ENCODE data around the gene ITGB7. TPM values are rescaled to one million over a fixed set of nuclear protein-coding genes. Genes with fewer than 3 reads are reported as not detected.

ITGB7 gene
- total RNA-seq, 2 donors from 2014 or later: 88.0 to 111 TPM

- peak overlapping the region; percentile 94 for H3K27ac Mint-ChIP-seq
- H3K4me3 Mint-ChIP-seq: peak overlapping the region; percentile 94 to 99
- peaks cover 77% of the 10 kb centered on the region for H3K4me1 Mint-ChIP-seq (ENCODE audit: low read depth)
- no peak for ATAC-seq (replicated peaks in 1 of 2)
- DNase-seq: no peak
- H3K27me3 Mint-ChIP-seq (ENCODE audit: low read depth): no peaks in the 10 kb centered on the region
- H3K36me3 Mint-ChIP-seq (ENCODE audit: insufficient read depth in 2 of 2): peaks cover 6 to 12% of the 10 kb centered on the region in 2 donors
- H3K9me3 Mint-ChIP-seq: no peaks in the 10 kb centered on the region
Measured at GRCh38 chr12:53218551-53219291, 11.7 kb upstream of the ITGB7 start.

DNA sequence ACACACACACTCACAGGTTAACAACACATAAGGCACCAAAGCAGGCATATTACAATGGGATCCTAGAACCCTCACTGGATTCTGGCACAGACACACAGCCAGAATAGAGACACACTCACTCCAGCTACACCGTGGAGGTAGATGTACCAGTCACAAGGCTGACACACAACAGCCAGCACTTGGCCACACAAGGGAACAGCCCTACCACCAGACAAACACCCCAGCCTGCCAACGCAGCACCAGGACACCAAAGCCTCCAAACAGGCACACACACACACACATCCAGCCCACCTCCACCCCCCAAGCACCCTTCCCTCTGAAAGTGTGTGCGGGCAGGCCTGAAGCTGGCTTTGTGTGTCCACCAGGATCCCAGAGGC, 10.9 kb upstream of the ITGB7 start:
- Mint-ChIP-seq H3K36me3 (ENCODE audit: insufficient read depth in 2 of 2) (peaks cover 6 to 14% of the 10 kb centered on the region in 2 donors), H3K4me1 (ENCODE audit: low read depth) (peaks cover 77% of the 10 kb centered on the region)
- no peak for ATAC-seq (replicated peaks in 1 of 2)

DNA sequence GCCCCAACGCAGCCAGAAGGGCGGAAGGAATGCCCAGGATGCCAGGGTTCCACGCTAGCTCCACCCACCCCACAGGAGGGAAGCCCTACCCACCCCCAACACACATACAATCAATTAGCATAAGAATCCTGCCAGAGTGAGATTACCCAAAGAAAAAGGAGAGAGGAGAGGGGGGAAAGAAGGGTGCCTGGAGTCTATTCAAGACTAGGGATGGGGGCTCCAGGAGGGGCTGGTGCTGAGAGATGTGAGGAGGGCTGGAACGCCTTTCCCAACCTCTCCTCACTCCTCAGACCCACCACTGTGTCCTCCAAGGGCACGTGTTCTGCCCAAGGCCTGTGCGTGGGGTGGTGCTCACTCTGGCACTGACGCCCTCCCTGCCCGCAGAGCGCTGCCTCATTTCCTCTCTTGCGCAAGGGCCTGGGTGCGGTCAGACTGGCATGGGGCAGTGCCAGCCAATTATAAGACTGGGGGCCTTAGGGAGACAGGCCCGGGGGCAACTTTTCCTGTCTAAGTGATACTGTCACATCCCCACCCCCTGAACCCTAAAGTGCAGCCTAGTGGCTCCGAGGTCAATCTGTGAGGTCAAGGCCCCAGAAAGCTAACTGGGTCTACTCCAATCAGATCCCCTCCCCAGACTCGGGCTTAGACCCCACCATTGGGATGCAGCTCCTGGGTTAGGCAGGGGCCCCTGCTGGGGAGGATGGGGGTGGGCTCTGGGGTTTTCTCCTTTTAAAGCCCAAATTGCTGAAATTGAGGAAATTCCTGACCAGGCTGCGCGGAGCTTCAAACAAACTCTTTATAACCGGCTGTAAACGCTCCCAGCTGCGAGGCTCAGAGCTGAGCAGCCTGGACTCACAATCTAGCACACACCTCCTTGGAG, 10.2 kb upstream of the ITGB7 start:
- Mint-ChIP-seq H3K27ac (peak overlapping the region; percentile 94), H3K4me3 (peak overlapping the region; percentile 91 to 94), H3K9me3 (no peaks in the 10 kb centered on the region), H3K4me1 (ENCODE audit: low read depth) (peaks cover 76% of the 10 kb centered on the region), H3K27me3 (ENCODE audit: low read depth) (no peaks in the 10 kb centered on the region), H3K36me3 (ENCODE audit: insufficient read depth in 2 of 2) (peaks cover 6 to 14% of the 10 kb centered on the region in 2 donors)
- peak; percentile 70 to 75 for DNase-seq
- ATAC-seq (replicated peaks in 1 of 2): peak in 1 of 2 donors; percentile 8

More for the DNA sequence above, 10.9 kb upstream of the ITGB7 start:
- no peaks in the 10 kb centered on the region for H3K27me3 Mint-ChIP-seq (ENCODE audit: low read depth)
- H3K27ac Mint-ChIP-seq: peak overlapping the region; percentile 94
- peak in 1 of 2 donors; percentile 35 for DNase-seq
- no peaks in the 10 kb centered on the region for H3K9me3 Mint-ChIP-seq
- H3K4me3 Mint-ChIP-seq: peak overlapping the region; percentile 91 to 94

- Mint-ChIP-seq H3K4me1 (ENCODE audit: low read depth) (peaks cover 76% of the 10 kb centered on the region), H3K27me3 (ENCODE audit: low read depth) (no peaks in the 10 kb centered on the region), H3K27ac (no peak overlapping the region), H3K36me3 (ENCODE audit: insufficient read depth in 2 of 2) (peaks cover 9 to 14% of the 10 kb centered on the region in 2 donors), H3K4me3 (no peak overlapping the region), H3K9me3 (no peaks in the 10 kb centered on the region)
- ATAC-seq (replicated peaks in 1 of 2): no peak
- no peak for DNase-seq
Measured at GRCh38 chr12:53215497-53215896, 8.4 kb upstream of the ITGB7 start.

GRCh38 chr12:53214687-53215455, 7.8 kb upstream of the ITGB7 start:
- H3K4me3 Mint-ChIP-seq: no peak overlapping the region
- H3K4me1 Mint-ChIP-seq (ENCODE audit: low read depth): peaks cover 76% of the 10 kb centered on the region
- H3K27me3 Mint-ChIP-seq (ENCODE audit: low read depth): no peaks in the 10 kb centered on the region
- H3K36me3 Mint-ChIP-seq (ENCODE audit: insufficient read depth in 2 of 2): peaks cover 9 to 14% of the 10 kb centered on the region in 2 donors
- no peak overlapping the region for H3K27ac Mint-ChIP-seq
- no peak for DNase-seq
- H3K9me3 Mint-ChIP-seq: no peaks in the 10 kb centered on the region
- ATAC-seq (replicated peaks in 1 of 2): no peak

DNA sequence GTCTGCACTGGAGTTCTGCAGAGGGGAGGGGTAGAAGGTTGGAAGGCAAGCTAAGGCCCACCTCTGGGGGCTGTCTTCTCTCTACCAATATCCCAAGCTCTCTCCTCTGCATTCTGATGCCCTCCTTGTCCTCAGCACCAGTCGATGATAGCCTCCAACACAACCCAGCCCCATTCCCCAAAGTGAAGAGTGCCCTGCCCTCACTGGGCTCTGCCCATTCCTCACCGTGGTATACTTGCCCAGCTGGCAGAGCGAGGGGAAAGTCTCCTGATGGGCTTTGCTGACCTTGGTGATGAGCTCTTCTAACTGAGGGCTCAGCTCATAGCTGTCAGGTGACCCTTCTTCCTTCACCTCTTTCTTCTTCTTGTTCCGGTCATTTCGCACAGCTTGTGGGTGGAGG, 7.2 kb upstream of the ITGB7 start:
- DNase-seq (no peak), ATAC-seq (replicated peaks in 1 of 2) (no peak)
- no peak overlapping the region for H3K4me3 Mint-ChIP-seq
- H3K27me3 Mint-ChIP-seq (ENCODE audit: low read depth): no peaks in the 10 kb centered on the region
- peaks cover 4 to 10% of the 10 kb centered on the region in 2 donors for H3K36me3 Mint-ChIP-seq (ENCODE audit: insufficient read depth in 2 of 2)
- H3K27ac Mint-ChIP-seq: no peak overlapping the region
- peaks cover 79% of the 10 kb centered on the region for H3K4me1 Mint-ChIP-seq (ENCODE audit: low read depth)
- no peaks in the 10 kb centered on the region for H3K9me3 Mint-ChIP-seq

GRCh38 chr12:53213348-53213747, 6.3 kb upstream of the ITGB7 start:
- ATAC-seq (replicated peaks in 1 of 2) (peak; percentile 67 to 71), DNase-seq (peak; percentile 86 to 89)
- Mint-ChIP-seq H3K4me3 (no peak overlapping the region), H3K36me3 (ENCODE audit: insufficient read depth in 2 of 2) (peaks cover 6 to 11% of the 10 kb centered on the region in 2 donors), H3K9me3 (no peaks in the 10 kb centered on the region), H3K4me1 (ENCODE audit: low read depth) (peaks cover 79% of the 10 kb centered on the region), H3K27me3 (ENCODE audit: low read depth) (no peaks in the 10 kb centered on the region), H3K27ac (no peak overlapping the region)

GRCh38 chr12:53212931-53213330, 5.9 kb upstream of the ITGB7 start:
- Mint-ChIP-seq H3K27ac (no peak overlapping the region), H3K4me1 (ENCODE audit: low read depth) (peaks cover 79% of the 10 kb centered on the region), H3K27me3 (ENCODE audit: low read depth) (no peaks in the 10 kb centered on the region), H3K4me3 (no peak overlapping the region), H3K9me3 (no peaks in the 10 kb centered on the region), H3K36me3 (ENCODE audit: insufficient read depth in 2 of 2) (peaks cover 6 to 10% of the 10 kb centered on the region in 2 donors)
- no peak for DNase-seq
- ATAC-seq (replicated peaks in 1 of 2): no peak

DNA sequence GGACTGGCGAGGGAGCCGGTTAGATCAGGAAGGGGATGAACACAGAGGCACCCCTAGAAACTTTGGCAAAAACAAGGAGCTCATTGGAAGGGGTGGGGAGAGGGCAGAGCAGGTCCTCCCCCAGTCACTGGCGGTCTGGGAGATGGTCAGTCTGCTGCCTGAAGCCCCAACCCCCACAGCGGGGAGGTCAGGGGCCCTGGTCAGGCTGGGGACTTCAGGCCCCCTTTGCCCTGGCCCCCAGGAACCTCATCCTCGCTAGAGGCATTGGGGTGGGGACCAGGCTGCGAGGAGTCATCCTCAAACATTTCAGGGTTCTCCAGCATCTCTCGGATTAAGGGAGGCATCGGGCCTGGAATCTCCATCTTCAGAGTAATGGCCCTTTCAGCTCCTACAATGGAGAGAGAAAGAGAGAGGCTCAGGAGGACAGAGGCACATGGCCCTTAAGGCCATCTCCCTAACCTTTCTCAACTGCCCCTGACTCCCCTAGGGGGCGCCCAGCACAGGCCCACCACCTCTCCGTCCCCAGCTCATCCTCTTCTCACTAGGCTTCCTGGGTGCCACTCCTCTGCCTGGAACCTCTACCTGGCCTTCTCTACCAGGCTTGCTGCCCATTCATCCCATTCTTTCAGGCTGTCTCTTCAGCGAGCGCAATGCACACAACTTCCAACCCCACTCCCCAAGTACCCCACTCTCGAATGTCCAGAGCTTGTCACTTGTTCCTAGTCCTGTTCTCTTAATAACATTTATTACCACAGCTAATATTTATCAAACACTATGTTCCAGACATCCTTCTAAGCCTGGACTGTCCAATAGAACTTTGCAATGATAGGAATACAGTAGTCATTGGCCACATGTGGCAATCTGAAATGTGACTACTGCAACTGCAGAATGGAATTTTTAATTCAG, 4.7 kb upstream of the ITGB7 start:
- Mint-ChIP-seq H3K9me3 (no peaks in the 10 kb centered on the region), H3K27ac (no peak overlapping the region), H3K27me3 (ENCODE audit: low read depth) (no peaks in the 10 kb centered on the region), H3K4me3 (no peak overlapping the region), H3K36me3 (ENCODE audit: insufficient read depth in 2 of 2) (peaks cover 6 to 9% of the 10 kb centered on the region in 2 donors), H3K4me1 (ENCODE audit: low read depth) (peaks cover 78% of the 10 kb centered on the region)
- DNase-seq (no peak), ATAC-seq (replicated peaks in 1 of 2) (no peak)

DNA sequence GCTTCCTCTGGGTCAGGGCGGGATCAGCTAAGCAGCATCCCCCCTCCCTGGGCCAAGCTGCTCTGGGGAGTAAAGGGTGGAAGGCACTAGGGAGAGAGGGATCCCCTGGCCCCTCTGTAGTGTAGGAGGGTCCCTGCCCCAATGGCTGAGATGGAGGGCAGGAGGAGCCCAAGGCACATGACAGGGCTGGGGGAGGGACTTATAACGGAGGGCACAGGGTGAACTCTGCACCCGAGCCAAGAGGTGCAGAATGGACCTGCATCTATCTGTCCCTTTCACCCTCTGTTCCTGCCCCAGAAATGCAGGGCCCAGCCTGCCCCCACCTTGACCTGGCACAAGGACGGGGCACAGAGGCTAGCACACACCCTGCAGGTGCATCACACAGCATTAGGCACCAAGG, 3.8 kb upstream of the ITGB7 start:
- ATAC-seq (replicated peaks in 1 of 2) (no peak), DNase-seq (no peak)
- no peaks in the 10 kb centered on the region for H3K27me3 Mint-ChIP-seq (ENCODE audit: low read depth)
- H3K36me3 Mint-ChIP-seq (ENCODE audit: insufficient read depth in 2 of 2): peaks cover 6 to 9% of the 10 kb centered on the region in 2 donors
- no peaks in the 10 kb centered on the region for H3K9me3 Mint-ChIP-seq
- no peak overlapping the region for H3K4me3 Mint-ChIP-seq
- peaks cover 78% of the 10 kb centered on the region for H3K4me1 Mint-ChIP-seq (ENCODE audit: low read depth)
- no peak overlapping the region for H3K27ac Mint-ChIP-seq

- Mint-ChIP-seq H3K27me3 (ENCODE audit: low read depth) (no peaks in the 10 kb centered on the region), H3K4me1 (ENCODE audit: low read depth) (peaks cover 79% of the 10 kb centered on the region), H3K4me3 (peak overlapping the region; percentile 78 to 91), H3K36me3 (ENCODE audit: insufficient read depth in 2 of 2) (peaks cover 5 to 8% of the 10 kb centered on the region in 2 donors), H3K27ac (peak overlapping the region; percentile 52), H3K9me3 (no peaks in the 10 kb centered on the region)
- ATAC-seq (replicated peaks in 1 of 2): peak; percentile 24
- peak in 1 of 2 donors; percentile 51 for DNase-seq
Measured at GRCh38 chr12:53208877-53209463, 1.9 kb upstream of the ITGB7 start.

DNA sequence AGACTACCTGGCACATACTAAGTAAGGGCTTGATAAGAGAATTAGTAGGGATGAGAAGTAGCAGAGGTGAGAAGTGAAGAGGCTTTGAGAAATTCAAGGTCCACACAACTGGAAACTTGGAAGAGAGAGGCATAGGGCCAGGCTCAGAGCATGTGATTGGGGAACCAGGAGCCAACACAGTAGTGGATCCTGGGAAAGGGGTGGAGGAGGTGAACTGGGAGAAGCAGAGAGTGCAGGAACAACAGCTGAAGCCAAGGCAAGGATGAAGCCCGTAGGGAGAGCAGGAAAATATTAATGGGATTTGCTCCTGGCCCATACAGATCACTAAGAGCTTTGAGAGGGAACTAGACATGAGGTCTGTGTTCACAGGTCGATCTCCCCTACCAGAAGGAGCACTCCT, 1.4 kb upstream of the ITGB7 start:
- Mint-ChIP-seq H3K27me3 (ENCODE audit: low read depth) (no peaks in the 10 kb centered on the region), H3K9me3 (no peaks in the 10 kb centered on the region), H3K36me3 (ENCODE audit: insufficient read depth in 2 of 2) (peaks cover 3 to 8% of the 10 kb centered on the region in 2 donors), H3K27ac (peak overlapping the region; percentile 83), H3K4me1 (ENCODE audit: low read depth) (peaks cover 78% of the 10 kb centered on the region), H3K4me3 (peak overlapping the region; percentile 78 to 91)
- DNase-seq (no peak), ATAC-seq (replicated peaks in 1 of 2) (no peak)
